ENCODE results near the gene POU2AF1.
"Not testable (repeated sequence)": the region's sequence is repeated elsewhere in the genome, so short reads cannot be mapped to it uniquely, and the experiment has no call there.

The POU2AF1 gene

GRCh38 chr11:111409915-111410314 lies 30.8 kb upstream of the POU2AF1 start:
- no peak for DNase-seq (ENCODE audit: low read depth in 2 of 2)

GRCh38 chr11:111408789-111409727 lies 30.0 kb upstream of the POU2AF1 start:
- DNase-seq (ENCODE audit: low read depth in 2 of 2): no peak

DNA sequence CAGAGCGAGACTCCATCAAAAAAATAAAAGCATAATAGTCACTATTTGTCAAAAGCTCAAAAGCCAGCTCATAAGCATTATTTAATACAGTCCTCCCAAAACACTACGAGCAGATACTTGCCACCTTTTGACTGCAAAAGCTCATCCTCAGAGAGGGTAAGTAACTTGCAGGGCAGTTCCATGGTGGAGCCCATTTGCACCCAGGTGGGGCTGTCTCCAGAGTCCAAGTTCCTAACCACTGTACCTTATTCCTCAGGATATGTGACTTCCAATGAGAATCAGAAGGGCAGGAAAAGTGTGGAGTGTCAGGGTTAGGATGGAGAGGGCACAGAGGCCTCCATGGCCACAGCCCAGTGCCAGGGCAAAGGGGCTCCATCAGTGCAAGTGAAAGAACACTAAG lies 28.6 kb upstream of the POU2AF1 start:
- DNase-seq (ENCODE audit: low read depth in 2 of 2): no peak

DNA sequence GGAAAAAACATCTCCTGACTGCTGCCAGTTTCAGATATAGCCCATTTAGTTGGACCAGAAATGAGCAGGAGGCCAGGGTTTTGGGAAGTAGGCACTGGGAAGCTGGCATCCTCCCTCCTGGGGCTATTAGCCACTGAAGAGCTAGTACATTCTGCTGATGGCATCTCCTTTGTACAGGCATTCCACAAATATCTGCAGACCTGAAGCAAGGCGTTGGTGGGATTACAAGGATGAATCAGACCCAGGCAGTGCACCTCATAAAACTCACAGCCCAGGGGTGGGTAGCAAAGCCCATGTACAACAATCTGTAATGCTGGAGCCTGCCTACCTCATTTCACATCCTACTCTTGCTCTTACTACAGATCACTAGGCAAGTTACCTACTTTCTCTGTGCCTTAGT lies 27.5 kb upstream of the POU2AF1 start:
- DNase-seq (ENCODE audit: low read depth in 2 of 2): no peak

DNA sequence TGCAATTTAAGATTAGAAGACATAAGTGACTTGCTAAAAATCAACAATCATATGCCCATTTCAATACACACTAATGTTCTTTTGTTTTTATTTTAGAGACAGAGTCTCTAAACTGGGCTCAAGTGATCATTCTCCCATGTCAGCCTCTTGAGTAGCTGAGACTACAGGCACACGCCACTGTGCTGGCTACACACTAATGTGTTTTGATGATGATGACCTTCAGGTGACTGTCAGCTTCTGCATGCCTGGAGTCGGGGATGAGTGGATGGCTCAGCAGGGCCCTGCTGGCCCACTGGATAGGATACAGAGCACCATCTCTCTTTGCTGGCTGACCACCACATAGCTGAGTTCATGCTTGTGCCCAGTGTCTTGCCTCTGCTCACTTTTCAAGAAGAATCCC lies 27.0 kb upstream of the POU2AF1 start:
- DNase-seq (ENCODE audit: low read depth in 2 of 2): no peak

- DNase-seq (ENCODE audit: low read depth in 2 of 2): no peak
Observed at GRCh38 chr11:111405551-111405950, 26.5 kb upstream of the POU2AF1 start.

- DNase-seq (ENCODE audit: low read depth in 2 of 2): no peak
Observed at GRCh38 chr11:111403051-111403726, 24.1 kb upstream of the POU2AF1 start.

- DNase-seq (ENCODE audit: low read depth in 2 of 2): no peak
Observed at GRCh38 chr11:111402411-111402810, 23.3 kb upstream of the POU2AF1 start.

DNA sequence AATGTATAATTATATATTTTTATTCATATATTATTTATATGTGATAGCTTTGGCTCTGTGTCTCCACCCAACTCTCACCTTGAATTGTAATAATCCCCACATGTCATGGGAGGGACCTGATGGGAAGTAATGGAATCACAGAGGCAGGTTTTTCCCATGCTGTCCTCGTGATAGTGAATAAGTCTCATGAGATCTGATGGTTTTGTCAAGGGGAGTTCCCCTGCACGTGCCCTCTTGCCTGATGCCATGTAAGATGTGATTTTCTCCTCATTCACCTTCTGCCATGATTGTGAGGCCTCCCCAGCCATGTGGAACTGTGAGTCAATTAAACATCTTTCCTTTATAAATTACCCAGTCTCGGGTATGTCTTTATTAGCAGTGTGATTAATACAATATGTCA lies 22.9 kb upstream of the POU2AF1 start:
- DNase-seq (ENCODE audit: low read depth in 2 of 2): not testable (repeated sequence)

DNA sequence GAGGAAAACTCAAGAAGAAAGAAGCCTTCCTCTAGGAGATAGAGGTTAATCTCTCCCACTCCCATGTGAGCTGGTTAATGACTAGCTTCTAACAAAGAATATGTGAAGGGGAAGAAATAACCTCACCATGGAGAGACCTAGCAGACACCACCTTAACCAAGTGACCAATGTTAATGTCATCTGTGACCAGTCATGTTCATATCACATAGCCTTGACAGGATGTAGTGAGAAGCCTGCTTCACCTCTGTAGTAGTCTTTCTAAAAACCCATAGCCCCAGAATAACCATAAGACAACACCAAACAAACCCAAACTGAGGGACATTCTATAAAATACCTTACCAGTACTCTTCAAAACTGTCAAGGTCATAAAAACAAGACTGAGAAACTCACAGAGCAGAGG lies 21.5 kb upstream of the POU2AF1 start:
- no peak for DNase-seq (ENCODE audit: low read depth in 2 of 2)

- DNase-seq (ENCODE audit: low read depth in 2 of 2): no peak
Observed at GRCh38 chr11:111399187-111400031, 20.3 kb upstream of the POU2AF1 start.

DNA sequence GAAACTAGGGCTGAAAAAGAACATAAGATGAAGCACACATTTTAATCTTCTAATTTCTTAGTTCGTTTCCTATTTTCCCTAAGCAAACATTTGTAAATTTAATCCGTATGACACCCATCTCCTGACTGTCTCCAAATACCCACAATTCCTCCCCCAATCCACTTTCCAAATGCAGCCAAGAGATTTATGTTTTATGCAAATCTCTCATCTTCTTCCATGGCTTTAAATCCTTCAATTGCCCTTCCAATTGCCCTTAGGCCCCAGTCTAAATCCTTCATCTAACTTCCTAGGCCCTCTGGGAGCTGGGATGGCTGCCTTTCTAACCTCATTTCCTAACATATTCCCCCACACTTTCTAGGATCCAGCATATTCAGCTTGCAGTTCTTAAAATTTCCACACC lies 18.0 kb upstream of the POU2AF1 start:
- no peak for DNase-seq (ENCODE audit: low read depth in 2 of 2)

- DNase-seq (ENCODE audit: low read depth in 2 of 2): no peak
Observed at GRCh38 chr11:111395749-111396148, 16.7 kb upstream of the POU2AF1 start.

DNA sequence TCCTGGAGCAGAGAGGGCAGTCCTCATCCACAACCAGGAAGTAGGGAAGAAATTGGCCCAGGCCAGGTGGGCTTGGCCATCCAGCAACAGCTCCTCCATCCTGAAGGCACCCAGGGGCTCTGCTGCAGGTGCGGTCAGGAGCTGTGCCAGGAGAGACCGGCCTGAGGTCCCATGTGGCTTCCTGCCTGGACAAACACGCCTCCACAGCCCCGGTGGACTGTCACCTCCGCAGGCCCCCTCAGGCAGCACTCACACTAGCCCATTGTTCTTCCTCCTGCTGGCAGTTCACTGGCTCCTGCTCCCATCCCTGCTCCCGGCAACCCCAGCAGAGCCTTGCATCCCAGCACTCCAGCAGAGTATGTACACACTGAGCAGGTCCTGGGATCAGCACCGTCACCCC lies 16.0 kb upstream of the POU2AF1 start:
- no peak for DNase-seq (ENCODE audit: low read depth in 2 of 2)

GRCh38 chr11:111394147-111394546 lies 15.1 kb upstream of the POU2AF1 start:
- not testable (repeated sequence) for DNase-seq (ENCODE audit: low read depth in 2 of 2)

DNA sequence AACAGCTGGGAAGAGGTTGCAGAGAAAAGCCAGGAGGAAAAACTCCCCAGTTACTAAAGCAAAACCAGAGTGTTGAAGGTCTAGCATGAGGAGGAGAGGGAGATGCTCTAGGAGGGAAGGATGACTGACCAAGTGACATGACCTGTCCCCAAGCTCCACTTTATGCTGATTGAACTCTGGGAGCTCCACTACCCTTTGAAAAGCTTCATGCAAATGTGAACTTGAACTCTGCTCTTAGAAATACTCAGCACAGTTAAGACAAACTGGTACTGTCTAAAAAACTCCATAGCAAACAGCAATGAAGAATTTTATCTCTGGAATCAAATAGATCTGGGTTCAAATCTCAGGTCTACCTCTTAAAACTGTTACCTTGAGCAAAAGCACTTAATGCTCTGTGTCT lies 14.5 kb upstream of the POU2AF1 start:
- no peak for DNase-seq (ENCODE audit: low read depth in 2 of 2)

GRCh38 chr11:111393096-111393495 lies 14.0 kb upstream of the POU2AF1 start:
- DNase-seq (ENCODE audit: low read depth in 2 of 2): no peak

DNA sequence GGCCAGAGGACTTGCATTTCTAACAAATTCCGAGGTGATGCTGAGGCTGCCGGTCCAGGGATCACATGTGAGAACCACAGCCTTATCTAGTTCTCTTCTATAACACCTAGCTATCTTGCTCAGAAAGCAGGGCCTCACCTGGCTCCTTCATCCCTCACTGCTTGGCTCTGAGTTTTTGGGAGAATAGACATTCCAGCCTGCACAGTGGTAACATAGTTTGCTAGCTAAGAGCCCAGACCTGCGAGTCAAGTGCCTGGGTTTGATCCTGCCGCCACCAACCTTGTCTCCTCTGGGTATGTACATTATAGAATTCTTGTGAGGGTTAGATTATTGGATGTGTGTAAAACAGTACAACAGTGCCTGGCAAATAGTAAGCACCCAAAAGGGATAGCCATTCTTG lies 13.5 kb upstream of the POU2AF1 start:
- DNase-seq (ENCODE audit: low read depth in 2 of 2): no peak

GRCh38 chr11:111391328-111392124 lies 12.5 kb upstream of the POU2AF1 start:
- DNase-seq (ENCODE audit: low read depth in 2 of 2): no peak

DNA sequence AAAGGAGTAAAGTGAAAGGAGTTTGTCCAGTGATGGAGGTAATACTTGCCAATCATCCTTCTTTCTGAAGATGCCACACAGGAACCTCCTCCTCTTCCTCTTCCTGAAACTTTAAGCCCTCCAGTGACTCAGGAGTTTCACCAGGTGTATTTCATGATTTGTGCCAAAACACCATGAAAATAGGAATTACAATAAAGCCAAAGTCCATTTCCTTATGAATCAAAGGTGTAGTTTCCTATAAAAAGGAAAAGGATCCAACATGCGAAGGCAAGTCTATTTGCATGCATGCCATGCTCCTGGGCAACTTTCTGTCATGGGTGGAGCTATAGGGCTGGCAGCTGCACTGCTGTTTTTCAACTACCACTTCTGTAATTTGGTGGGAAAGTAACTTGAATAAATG lies 9.8 kb upstream of the POU2AF1 start:
- no peak for DNase-seq (ENCODE audit: low read depth in 2 of 2)

GRCh38 chr11:111388420-111388819 lies 9.3 kb upstream of the POU2AF1 start:
- no peak for DNase-seq (ENCODE audit: low read depth in 2 of 2)

All from stimulated activated CD8-positive, alpha-beta memory T cell treated with anti-CD3 and anti-CD28 coated beads, Interleukin-7, amount 100 ng/mL, for 1 hour (primary cell).